GM12875 (cell line): ENCODE data around the gene PDZK1IP1.

Experiments used
- H3K4me3 ChIP-seq: one replicate; pipeline ENCODE4 v1.5.1; 2011; ENCODE audit warnings: low read depth, low read length, control low read depth
- CTCF ChIP-seq: IDR thresholded peaks from 2 replicates; pipeline ENCODE4 v1.5.1; 2011; ENCODE audit warnings: low read depth, mild to moderate bottlenecking, control low read depth, inconsistent platforms, low read length, moderate library complexity, borderline replicate concordance; ENCODE audit not compliant: insufficient read depth

The PDZK1IP1 gene

GRCh38 chr1:47189844-47190508 lies at the start of gene PDZK1IP1:
TSS of gene PDZK1IP1 (minus strand) at chr1:47190036. CDS start at chr1:47189932, 104 bp downstream.
- TF ChIP-seq CTCF = no peak
- no peak within 1 kb of the TSS for H3K4me3 ChIP-seq

GRCh38 chr1:47238935-47239592 lies 49.2 kb upstream of the PDZK1IP1 start:
- no peak for TF ChIP-seq CTCF
- H3K4me3 ChIP-seq = no peak overlapping the region

GRCh38 chr1:47235806-47236205 lies 46.0 kb upstream of the PDZK1IP1 start:
- no peak overlapping the region for H3K4me3 ChIP-seq
- TF ChIP-seq CTCF = no peak

- no peak for TF ChIP-seq CTCF
- no peak overlapping the region for H3K4me3 ChIP-seq
These were observed 45.4 kb upstream of the PDZK1IP1 start for GRCh38 chr1:47235241-47235681.

GRCh38 chr1:47233186-47233585 lies 43.4 kb upstream of the PDZK1IP1 start:
- no peak overlapping the region for H3K4me3 ChIP-seq
- TF ChIP-seq CTCF = no peak

GRCh38 chr1:47232187-47232874 lies 42.5 kb upstream of the PDZK1IP1 start, which contains the start of gene TAL1:
TSS of gene TAL1 (minus strand) at chr1:47232225. CDS start at chr1:47225888, 6,337 bp downstream.
- H3K4me3 ChIP-seq = no peak within 1 kb of the TSS
- TF ChIP-seq CTCF = no peak
